ENCODE measurements around the gene NEDD4L.

Gene NEDD4L

GRCh38 chr18:58124475-58124874, 80.4 kb downstream of the NEDD4L start:
- no peak for DNase-seq

GRCh38 chr18:58125183-58125582, 81.2 kb downstream of the NEDD4L start:
- no peak for DNase-seq

DNA sequence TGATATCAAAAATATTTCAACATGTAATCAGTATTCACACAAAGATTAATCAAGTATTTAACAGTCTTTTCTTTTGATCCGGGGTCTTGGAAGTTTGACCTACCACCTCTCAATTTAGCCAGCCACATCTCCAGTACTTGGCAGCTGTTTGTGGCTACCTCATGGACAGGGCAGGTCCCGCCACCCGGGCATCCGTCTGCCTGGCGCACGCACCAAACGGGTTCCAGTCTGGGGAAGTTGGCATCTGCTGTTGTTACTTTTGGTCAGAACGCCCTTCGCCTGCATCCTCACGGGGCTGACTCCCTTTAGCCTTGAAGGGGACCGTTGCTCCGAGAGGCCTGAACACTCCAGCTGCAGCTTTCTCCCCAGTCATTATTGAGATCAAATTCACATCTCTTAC, 81.7 kb downstream of the NEDD4L start:
- DNase-seq, result no peak

DNA sequence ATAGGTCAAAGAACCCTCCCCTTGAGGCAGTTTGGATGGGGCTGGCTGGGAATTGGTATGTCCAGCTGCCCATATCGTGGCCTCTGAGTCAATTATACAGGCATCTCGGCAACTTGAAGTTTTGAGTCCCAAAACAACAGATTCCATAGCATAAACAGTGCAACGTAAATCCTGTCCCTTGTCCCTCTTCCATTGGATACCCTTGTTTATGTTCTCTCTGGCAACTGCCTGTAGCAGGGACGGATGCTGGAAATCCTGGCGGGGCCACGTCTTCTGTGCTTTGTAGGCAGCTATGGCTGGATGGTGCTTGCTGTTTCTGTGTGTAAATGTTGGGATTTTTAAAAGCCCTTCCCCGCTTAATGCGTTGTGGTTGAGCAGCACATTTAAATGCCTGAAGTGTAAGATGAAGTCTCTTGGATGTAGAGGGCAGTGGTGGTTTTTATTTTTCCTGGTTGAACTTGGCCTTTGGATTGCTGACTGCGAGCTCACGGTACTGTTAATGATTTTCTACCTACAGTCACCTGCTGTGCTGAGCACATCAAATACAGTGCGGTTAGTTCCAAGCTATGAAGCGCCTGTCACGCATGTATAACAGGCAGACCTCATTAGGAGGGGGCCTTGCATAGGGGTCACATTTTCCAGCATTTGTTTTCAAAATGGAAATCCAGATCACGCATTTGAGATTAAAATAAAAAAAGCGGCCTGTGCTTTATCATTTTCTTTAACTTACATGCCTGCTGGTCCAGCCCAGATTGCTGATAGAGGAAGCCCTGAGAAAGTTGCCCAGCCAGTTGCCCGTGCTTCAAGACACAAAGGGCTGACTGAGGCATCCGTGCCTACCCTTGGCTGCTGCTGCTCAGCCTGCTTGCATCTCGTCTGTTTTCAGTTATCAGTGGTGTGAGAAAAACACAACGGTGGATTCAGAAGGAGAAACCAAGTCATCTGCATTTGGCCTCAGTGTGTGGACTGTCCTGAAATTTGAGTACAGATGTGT, 84.7 kb downstream of the NEDD4L start:
- DNase-seq, result no peak

GRCh38 chr18:58132595-58133261, 88.7 kb downstream of the NEDD4L start:
- no peak for DNase-seq

GRCh38 chr18:58135183-58135641, 91.2 kb downstream of the NEDD4L start:
- no peak for DNase-seq

DNA sequence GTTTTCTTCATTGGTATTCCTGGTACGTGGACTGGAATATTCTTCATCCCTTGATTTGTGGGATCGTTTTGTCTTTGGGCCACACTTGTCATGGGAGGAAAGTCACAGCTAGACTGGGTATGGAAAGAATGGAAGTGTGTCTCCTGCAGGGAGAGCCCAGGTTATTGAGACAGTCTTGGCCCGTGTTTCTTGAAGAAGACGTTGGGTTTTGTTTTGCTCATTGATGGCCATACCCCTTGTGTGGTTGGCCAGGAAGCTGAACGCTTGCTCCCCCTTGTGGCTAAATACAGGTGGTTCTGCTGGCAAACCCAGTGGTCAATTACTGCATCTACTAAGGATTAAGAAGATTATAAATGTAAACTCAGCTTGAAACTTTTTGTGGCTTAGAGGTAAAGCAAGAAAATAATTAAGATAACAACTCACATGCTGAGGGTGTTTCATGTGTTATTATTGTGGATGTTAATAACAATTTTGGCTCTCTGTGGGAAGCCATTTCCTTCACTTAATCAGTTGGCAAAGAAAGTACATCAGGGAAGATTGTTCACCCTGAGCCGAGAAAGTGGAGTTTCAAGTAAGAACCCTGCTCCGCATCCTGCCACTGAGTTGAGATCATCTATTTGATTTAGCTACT, 91.8 kb downstream of the NEDD4L start:
- DNase-seq, result peak; percentile 68 to 75

DNA sequence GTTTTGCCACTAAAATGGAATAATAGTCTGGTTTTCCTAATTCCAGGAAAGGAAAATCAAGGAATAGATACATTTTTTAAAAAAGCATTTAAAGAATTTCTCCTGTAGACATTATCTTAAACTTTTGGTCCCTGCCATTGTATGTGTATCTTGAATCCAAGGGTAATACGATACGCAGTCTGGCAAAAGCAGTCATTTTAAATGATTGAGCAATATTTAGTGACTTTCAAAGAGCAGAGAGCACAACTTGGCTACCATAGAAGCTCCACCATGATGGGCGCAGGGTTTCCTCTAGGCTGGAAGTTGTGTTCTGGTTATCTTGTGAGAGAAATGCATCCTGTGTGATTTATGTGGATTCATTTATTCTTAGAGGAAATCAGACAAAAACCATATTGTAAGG, 92.9 kb downstream of the NEDD4L start:
- no peak for DNase-seq

- no peak for DNase-seq
These were observed 95.7 kb downstream of the NEDD4L start for GRCh38 chr18:58139459-58140386.

DNA sequence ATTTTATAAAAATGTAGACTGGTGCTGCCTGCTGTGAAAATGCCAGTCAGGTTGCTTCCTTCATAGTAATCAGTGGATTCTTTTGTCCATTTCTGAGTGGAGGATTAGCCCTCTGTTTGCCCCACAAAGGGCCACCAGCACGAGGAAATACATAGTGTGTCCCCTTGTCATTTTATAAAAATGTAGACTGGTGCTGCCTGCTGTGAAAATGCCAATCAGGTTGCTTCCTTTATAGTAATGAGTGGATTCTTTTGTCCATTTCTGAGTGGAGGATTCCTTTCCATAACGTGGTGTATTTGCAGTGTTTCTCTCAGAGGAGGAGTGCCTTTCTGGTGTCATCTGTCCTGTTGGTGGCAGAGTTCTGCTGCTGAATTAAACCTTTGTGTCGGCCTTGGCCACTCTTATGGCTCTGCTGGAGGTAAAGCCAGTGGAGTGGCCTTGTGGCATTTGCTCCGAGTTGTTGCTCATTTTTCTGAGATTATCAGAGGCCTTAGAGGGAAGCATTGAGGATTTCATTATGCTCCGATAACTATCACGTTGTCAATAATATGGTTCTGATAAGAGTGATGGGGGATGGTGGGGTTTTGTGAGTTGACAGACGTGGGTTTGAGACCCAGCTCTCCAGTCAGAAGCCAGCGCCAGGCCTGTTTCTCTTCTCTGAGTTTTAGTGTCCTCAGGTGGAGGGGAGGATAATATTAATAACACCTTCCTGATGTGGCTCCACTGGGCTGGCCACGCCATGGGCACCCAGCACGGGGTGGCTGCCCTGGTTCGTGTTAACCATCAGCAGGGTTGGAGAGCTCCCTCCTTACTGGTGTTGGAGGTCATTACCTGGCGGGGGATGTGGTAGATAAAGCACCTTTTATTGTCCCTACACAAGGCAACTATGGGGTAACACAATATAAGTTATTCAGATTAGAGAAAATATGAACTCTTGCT, 96.6 kb downstream of the NEDD4L start:
- DNase-seq, result no peak

DNA sequence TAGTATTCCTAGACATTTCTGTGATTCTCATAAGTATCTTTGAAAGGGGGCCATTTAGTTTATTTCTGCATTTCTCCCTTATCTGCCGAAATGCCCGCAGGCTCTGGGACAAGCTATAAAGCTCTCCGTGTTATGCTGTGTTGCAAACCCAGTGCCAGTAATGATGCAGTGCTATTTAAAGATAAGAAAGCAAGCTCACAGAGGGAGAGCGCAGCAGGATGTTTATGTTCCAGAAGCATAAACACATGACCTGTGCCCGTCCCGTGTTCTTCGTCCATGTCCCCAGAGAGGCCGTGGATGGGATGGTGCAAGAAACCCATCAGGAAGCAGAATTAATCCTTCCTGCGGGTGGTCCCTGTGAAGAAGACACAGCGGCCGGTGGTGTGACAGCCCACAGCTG, 99.4 kb downstream of the NEDD4L start:
- no peak for DNase-seq

DNA sequence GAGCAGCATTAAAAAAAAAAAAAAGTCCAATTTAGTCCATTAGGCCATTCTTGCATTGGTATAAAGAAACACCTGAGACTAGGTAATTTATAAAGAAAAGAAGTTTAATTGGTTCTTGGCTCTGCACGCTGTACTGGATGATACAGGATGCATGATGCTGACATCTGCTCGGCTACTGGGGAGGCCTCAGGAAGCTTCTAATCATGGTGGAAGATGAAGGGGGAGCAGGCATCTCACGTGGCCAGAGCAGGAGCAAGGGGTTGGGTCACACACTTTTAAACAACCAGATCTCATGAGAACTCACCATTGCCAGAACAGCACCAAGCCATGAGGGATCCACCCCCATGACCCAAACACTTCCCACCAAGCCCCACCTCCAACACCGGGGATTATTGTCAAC, 100.1 kb downstream of the NEDD4L start:
- DNase-seq, result no peak

DNA sequence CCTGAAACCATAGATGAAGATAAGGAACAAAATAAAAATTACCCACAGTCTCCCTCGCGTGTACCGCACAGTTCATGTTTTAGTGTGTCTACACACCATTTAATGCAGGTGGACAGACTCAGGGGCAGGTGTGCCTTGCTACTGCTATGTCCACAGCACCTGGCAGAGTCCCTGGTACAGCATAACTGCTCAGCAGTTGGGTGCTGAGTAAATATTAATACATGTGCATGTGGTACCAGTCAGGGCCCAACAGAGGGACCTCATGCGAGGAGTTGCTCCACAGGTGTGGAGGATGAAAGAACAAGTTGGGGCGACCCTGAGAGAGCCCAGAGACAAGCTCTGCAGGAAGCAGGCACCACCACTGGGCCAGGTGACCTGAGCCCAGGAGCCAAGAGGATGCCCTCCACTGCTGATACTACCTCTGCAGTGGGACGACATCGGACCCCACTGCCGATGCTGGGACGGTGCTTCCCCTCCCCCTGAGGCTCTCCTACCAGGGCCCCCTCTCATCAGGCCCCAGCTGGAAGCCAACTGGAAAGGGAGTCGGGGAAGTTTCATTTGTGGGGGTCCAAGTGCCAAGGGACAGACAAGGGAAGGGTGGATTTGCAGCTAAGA, 100.8 kb downstream of the NEDD4L start:
- no peak for DNase-seq

DNA sequence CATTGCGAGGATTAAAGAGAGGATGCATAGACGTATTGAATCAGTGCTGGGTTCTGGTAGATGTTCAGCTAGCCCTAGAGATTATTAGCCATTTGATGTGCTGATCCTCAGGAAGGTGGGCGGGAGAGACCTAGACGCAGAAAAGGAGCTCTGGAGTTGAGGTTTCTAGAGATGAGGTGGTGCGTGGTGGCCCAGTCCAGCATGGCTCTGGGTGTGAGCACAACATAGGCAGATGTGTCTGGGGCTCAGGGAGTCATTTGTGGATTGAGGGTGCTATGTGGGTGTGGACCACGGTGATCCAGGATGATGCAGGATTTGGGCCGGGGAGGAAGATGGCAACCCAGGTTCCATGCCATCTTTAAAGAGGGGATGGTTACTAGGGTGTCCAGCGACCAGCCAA, 102.1 kb downstream of the NEDD4L start:
- DNase-seq, result no peak

- DNase-seq, result no peak
These were observed 105.0 kb downstream of the NEDD4L start for GRCh38 chr18:58148954-58149471.

DNA sequence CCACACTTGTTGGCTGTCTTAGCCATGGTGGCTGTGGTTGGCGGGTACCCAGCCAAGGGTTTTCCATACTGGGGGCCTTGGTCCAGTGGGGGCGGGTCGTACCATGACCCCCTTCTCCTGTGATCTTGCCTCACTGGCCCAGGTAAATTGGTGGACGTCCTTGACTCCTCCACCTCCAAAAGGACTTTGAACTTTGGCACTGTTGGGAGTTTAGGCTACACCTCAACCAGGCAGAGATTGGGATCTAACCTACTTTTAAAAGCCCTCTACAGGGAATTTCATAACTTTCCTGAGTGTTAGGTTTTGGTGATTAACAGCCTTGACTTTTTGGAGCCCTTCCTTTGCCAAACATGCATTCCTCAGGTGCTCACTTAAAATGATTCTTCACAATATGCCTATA, 106.7 kb downstream of the NEDD4L start:
- no peak for DNase-seq

DNA sequence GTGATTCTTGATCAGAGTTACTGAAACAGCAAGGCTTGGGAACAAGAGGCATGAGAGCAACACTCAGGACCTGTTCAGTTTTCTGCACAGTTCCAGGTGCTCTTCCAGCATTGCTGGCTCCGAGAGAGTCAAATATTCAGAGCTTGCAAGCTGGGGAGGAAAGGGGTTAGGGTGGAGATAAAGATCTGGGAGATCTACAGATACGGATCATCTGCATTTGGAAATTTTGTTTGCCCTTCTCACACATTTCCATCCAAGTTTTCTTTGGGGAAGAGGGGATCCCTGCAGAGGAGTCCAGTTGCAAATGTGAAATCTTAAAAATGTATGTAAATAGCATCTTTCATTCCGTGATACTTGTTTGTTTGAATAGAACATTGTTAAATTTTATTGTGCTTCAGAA, 108.2 kb downstream of the NEDD4L start:
- DNase-seq, result no peak

- no peak for DNase-seq
These were observed 108.9 kb downstream of the NEDD4L start for GRCh38 chr18:58152891-58153290.

- DNase-seq, result no peak
These were observed 112.5 kb downstream of the NEDD4L start for GRCh38 chr18:58156516-58156915.

- no peak for DNase-seq
These were observed 113.2 kb downstream of the NEDD4L start for GRCh38 chr18:58157237-58157636.

- DNase-seq, result no peak
These were observed 114.0 kb downstream of the NEDD4L start for GRCh38 chr18:58158008-58158407.

All from AML-193 (cell line).